SK-MEL-5 (cell line): ENCODE measurements around the gene FARSB. TPM values are rescaled to one million over a fixed set of nuclear protein-coding genes. Genes with fewer than 3 reads are reported as not detected.

Experiments used
- DNase-seq: peaks from one replicate; pipeline ENCODE4 v3.0.0-alpha.2; 2016; ENCODE audit warnings: low read depth, low spot score
- in situ Hi-C: cut with HindIII; loops from 2 replicates; pipeline ENCODE4 v1.10.0; 2016; ENCODE audit warnings: low sequenced_read_pairs, high pct_unique_total_duplicates, low pct_unique_long_range_greater_than_20kb
- total RNA-seq: library from RNA; depleted of rRNA; stranded (reverse); fragments of >200 nt; shearing (Covaris generic); gene quantifications from 2 replicates; pipeline ENCODE4 v1.2.3, GENCODE V29; 2014

FARSB gene
- total RNA-seq, 1 experiment from 2014 or later: 35.2 TPM

- no peak for DNase-seq
- in situ Hi-C loops: no loop called here
Measured at GRCh38 chr2:222576171-222577081, 79.5 kb downstream of the FARSB start.

DNA sequence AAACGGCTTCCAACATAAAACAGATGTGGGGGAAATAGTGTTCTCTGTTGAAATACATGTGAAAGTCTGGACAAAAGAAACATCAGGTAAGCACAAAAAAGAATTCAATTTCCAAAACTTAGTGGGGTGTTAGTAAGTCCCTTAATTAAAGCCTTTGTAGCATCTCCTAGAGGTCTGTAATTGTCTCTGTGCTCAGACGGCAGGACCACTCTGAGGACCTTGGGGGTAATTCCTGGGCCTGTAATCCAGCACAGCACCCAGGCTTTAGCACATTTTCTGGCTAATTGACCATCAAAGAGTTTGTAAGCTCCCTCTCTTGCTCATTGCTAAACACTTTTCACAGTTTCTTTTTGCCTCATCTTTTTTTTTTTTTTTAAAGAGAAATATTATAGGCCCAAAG, 80.3 kb downstream of the FARSB start:
- in situ Hi-C loops: no loop called here
- no peak for DNase-seq

DNA sequence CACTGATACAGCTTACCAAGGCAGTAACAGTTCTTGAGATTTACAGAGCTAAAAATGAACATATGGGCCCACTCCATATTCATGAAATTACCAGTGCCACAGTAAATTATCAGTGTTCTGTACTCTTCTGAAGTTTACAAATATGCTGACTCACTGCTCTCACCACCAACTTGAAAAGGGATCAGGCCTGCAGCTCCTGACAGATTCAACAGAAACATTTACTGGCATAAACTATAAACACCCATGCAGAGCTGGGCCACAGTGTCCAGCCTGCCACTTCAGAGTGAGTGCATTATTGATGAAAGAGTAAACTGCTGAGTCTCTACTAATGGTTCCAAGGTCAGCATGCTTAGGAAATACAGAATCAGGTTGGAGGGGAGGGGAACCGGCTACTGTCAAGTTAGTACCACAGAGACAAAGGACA, 83.1 kb downstream of the FARSB start:
- no peak for DNase-seq
- in situ Hi-C loops: loop anchor here (25.0 kb wide), 1 partner anchor 535 kb away; no protein-coding TSS in a partner anchor

GRCh38 chr2:222572264-222572721, 83.6 kb downstream of the FARSB start:
- no peak for DNase-seq
- in situ Hi-C loops: loop anchor here (25.0 kb wide), 1 partner anchor 535 kb away; no protein-coding TSS in a partner anchor

- in situ Hi-C loops: loop anchor here (25.0 kb wide), 1 partner anchor 533 kb away; no protein-coding TSS in a partner anchor
- DNase-seq: no peak
Measured at GRCh38 chr2:222569826-222570225, 86.1 kb downstream of the FARSB start.

GRCh38 chr2:222568865-222569264, 87.0 kb downstream of the FARSB start:
- in situ Hi-C loops: loop anchor here (25.0 kb wide), 1 partner anchor 532 kb away; no protein-coding TSS in a partner anchor
- DNase-seq: no peak

GRCh38 chr2:222566229-222566628, 89.7 kb downstream of the FARSB start:
- in situ Hi-C loops: loop anchor here (25.0 kb wide), 1 partner anchor 529 kb away; no protein-coding TSS in a partner anchor
- no peak for DNase-seq

DNA sequence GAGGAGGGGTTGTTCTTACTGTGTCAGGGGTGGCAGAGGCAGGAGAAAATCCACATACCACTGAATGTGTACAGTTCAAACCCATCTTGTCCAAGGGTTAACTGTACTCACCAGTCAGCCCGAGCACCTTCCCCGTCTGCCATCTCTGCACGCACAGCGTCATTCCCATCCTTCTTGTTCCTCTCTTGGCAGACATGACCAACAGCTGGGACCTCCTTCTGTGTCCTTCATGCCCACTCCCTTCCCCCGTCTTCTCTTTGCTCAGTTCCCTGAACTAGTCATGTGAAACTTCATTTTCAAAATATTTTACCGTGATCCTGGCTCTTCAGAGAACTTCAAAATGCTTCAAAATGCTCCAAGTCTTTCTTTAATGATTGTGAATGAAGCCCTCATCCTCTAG, 92.0 kb downstream of the FARSB start:
- no peak for DNase-seq
- in situ Hi-C loops: loop anchor here (25.0 kb wide), 1 partner anchor 527 kb away; no protein-coding TSS in a partner anchor

DNA sequence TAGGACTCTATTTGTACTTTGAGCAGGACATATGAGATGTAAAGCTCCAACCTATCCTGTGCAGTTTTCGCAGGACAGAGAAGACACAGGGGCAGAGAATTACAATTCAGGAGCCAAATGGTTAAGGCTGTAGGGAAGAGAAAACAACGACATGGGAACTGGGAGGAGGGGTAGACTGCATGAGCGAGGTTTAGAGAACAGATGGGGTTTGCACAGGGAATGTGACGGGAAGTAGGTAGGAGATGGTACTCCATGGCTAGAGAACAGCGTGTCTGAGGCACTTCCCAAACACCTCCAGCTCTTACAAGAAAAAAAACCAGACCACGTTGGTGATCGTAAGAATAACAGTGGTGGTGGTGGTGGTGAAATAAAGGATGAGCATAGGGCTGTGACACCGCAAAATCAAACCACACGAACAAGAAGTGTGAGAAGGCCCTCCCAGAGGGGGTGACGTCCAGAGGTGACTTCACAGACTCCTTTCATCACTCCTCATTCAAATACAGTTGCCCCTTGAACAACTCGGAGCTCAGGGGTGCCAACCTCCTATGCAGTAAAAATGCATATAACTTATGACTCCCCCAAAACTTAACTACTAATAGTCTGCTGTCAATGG, 92.7 kb downstream of the FARSB start:
- DNase-seq: no peak
- in situ Hi-C loops: loop anchor here (25.0 kb wide), 1 partner anchor 526 kb away; no protein-coding TSS in a partner anchor

- peak; percentile 85 for DNase-seq
- in situ Hi-C loops: loop anchor here (25.0 kb wide), 1 partner anchor 525 kb away; no protein-coding TSS in a partner anchor
Measured at GRCh38 chr2:222561817-222562645, 93.9 kb downstream of the FARSB start.

DNA sequence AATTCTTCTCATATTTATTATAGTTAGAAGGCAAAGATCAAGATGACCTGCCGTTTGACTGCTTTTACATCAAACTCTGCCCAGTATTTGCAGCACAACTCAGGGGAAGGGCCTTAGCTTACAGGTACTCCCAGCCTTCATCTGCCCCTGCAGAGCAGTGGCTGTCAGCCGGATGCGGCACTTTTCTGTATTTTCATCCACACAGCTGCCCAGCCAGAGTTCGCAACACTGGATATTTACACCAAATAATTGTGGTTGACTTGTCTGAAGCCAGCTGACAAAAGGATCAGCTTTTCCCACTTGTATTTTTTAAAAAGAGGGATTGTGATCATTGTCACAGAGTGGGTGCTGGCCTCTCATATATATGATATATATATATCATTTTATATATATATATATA, 94.7 kb downstream of the FARSB start:
- in situ Hi-C loops: loop anchor here (25.0 kb wide), 1 partner anchor 524 kb away; no protein-coding TSS in a partner anchor
- DNase-seq: no peak

- in situ Hi-C loops: loop anchor here (25.0 kb wide), 1 partner anchor 517 kb away; no protein-coding TSS in a partner anchor
- DNase-seq: no peak
Measured at GRCh38 chr2:222554517-222554916, 101.4 kb downstream of the FARSB start.

GRCh38 chr2:222548992-222549391, 106.9 kb downstream of the FARSB start:
- DNase-seq: no peak
- in situ Hi-C loops: no loop called here

GRCh38 chr2:222547083-222547482, 108.8 kb downstream of the FARSB start:
- in situ Hi-C loops: no loop called here

DNA sequence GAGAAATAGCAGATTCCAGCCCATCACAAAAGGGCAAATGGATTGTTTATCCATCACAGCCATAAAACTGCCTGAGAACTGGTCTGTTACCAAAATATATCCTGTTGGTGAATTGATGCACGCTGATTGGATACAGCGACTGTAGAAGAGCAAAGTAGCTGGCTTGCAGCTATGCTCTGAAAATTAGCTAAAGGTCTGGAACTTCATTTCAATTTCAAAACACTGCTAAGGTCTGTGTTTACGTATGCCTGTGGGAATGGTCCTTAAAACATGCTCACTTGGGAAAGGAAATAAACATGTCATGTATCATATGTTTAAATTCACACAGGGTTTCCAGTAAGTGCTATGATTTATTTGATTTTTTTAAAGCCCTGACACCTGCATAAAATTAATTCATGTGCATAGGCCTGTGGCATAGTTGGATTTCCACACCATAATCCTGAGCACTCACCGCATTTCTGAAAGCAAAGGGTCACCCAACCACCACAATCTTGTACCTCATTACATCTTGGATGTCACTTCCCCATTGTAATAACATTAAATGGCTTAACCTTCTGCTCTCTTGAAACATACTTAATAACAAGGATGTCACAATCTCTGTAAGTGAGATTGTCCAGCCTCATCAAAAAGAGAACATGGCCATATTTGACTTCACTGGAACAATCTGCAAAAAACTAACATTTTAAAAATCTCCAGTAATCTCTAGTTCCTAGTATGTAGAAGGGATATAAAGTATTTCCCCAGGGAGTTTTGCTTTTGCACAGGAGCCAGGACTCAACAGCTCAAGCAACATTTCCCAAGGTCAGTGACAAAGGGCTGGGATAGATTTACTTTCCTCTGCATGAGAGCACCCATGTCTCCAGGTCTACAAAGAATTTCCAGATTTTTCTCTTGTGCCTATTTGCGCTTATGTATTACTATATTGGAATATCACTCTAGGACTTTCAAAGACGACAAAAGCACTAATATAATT, 109.8 kb downstream of the FARSB start:
- in situ Hi-C loops: no loop called here
- DNase-seq: no peak

More at GRCh38 chr2:222547083-222547482, 108.8 kb downstream of the FARSB start:
- no peak for DNase-seq

GRCh38 chr2:222544661-222545060, 111.2 kb downstream of the FARSB start:
- in situ Hi-C loops: no loop called here
- DNase-seq: no peak
